Measurements from ENCODE around the gene SNX9. TPM values are rescaled to one million over a fixed set of nuclear protein-coding genes. Genes with fewer than 3 reads are reported as not detected.

Gene SNX9
- total and polyA plus RNA-seq, 2 of the 8 experiments (the other 6 are each of a cell fraction or from before 2014, with no cell fraction given), result 11.8 to 23.2 TPM

DNA sequence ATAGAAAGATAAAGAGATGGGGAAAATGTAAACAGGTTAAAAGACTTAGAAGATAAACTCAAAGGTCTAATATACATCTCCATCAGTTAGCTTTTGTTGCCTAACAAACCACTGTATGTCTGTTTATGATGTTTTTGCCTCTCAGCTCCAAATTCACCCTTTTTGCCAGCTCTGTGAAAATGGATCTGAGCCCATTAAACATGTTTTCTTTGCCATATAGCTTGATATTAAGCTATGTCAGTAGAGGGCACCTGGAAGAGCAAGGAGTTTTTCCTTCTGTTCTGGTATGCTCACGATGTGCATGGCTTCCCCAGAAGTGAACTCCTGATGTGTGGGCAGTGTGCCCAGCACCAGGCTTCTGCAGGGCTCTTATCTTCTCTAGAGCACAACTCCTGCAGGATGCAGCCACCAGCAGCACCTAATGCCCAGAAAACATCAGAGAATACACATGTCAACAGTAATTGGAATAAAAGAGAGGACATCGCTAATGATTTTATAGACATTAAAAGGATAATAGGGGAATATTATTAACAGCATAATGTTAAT is 14.6 kb upstream of the SNX9 start:
- POLR2A ChIA-PET (ENCODE audit: partially characterized antibody), result interaction anchor here (1.6 kb wide), 1 partner anchor 21 kb away, joined by 5 read pairs; no protein-coding TSS in a partner anchor
- H3K9me3 ChIP-seq (ENCODE audit: insufficient read depth in 2 of 2, low read depth in 1 of 2, low read length in 1 of 2), result no peaks in the 10 kb centered on the region; a peak in 1 of 4 replicates
- H3K23me2 ChIP-seq (ENCODE audit: low read depth, low read length), result no peaks in the 10 kb centered on the region
- CTCF ChIA-PET (ENCODE audit: partially characterized antibody), result interaction anchor here (1.0 to 2.7 kb wide), 4 partner anchors 25 to 118 kb away, joined by 3 to 10 read pairs (median 3); no protein-coding TSS in a partner anchor
- H2BK5ac ChIP-seq (ENCODE audit: low read depth, low read length), result no peak overlapping the region
- no peak overlapping the region for H2BK20ac ChIP-seq (ENCODE audit: low read length)
- H3K9ac ChIP-seq (replicated peaks in 1 of 4; ENCODE audit: extremely low read depth in 1 of 4, low read depth in 3 of 4, low read length in 3 of 4), result no peak overlapping the region
- H2BK15ac ChIP-seq (ENCODE audit: low read length), result no peak overlapping the region
- H2AFZ ChIP-seq (ENCODE audit: low read length), result no peak overlapping the region
- H3K56ac ChIP-seq (replicated peaks; ENCODE audit: insufficient read length, low read depth, low read length), result no peak overlapping the region
- H3K4me2 ChIP-seq (ENCODE audit: insufficient read depth in 1 of 2, low read depth in 2 of 2, low read length in 2 of 2), result no peak overlapping the region
- no peaks in the 10 kb centered on the region for H4K20me1 ChIP-seq (replicated peaks in 1 of 2; ENCODE audit: control insufficient read depth in 1 of 2, insufficient read depth in 2 of 2, low read length in 2 of 2)
- FAIRE-seq, result no peak
- H3K36me3 ChIP-seq (ENCODE audit: control insufficient read depth in 2 of 4, insufficient read depth in 4 of 4, low read length in 3 of 4), result no peaks in the 10 kb centered on the region
- H3K4ac ChIP-seq (replicated peaks; ENCODE audit: insufficient read length, low read depth, low read length), result no peak overlapping the region
- H3K4me1 ChIP-seq (replicated peaks in 1 of 4; ENCODE audit: control insufficient read depth in 3 of 4, insufficient read depth in 4 of 4, low read length in 3 of 4), result no peaks in the 10 kb centered on the region
- no peak overlapping the region for H3K27ac ChIP-seq (ENCODE audit: low read depth, low read length)
- H3K4me3 ChIP-seq (ENCODE audit: extremely low read depth in 1 of 4, insufficient read depth in 2 of 4, low read depth in 3 of 4, low read length in 4 of 4), result no peak overlapping the region
- no peak overlapping the region for H3K23ac ChIP-seq (ENCODE audit: insufficient read length)
- H3K79me2 ChIP-seq (ENCODE audit: control insufficient read depth in 1 of 2, insufficient read depth in 2 of 2, low read length in 2 of 2), result no peaks in the 10 kb centered on the region
- no peaks in the 10 kb centered on the region for H3K79me1 ChIP-seq (ENCODE audit: low read depth, low read length)
- H4K8ac ChIP-seq (ENCODE audit: extremely low read depth, insufficient read depth, low read length), result no peak overlapping the region
- H3K18ac ChIP-seq (ENCODE audit: extremely low read depth, low read length), result no peak overlapping the region
- no peak overlapping the region for H4K91ac ChIP-seq (replicated peaks; ENCODE audit: insufficient read length, low read length)
- no peak overlapping the region for H2BK120ac ChIP-seq (replicated peaks; ENCODE audit: low read depth, low read length)
- no peak overlapping the region for H2AK5ac ChIP-seq (ENCODE audit: low read depth, low read length)
- no peak for DNase-seq (ENCODE audit: low read depth in 1 of 2, low spot score in 2 of 2)
- H3K14ac ChIP-seq (ENCODE audit: insufficient read length), result no peak overlapping the region
- no peak overlapping the region for H4K5ac ChIP-seq (ENCODE audit: insufficient read length, low read depth, low read length)
- WGBS, 2 experiments (ENCODE audit: extremely low coverage in 1 of 2, insufficient coverage in 1 of 2, insufficient read length in 1 of 2, insufficient replicate concordance in 2 of 2, low coverage in 1 of 2, low lambda C conversion rate in 2 of 2, missing lambda C conversion rate in 1 of 2), result 100% methylated on average over 2 of the region's 2 CpGs; no CpG with 5 or more reads in 1 of the 2 experiments
- H3K27me3 ChIP-seq (replicated peaks in 1 of 4; ENCODE audit: control insufficient read depth in 3 of 4, extremely low read depth in 1 of 4, insufficient read depth in 3 of 4, low read length in 3 of 4), result no peaks in the 10 kb centered on the region
- no peak overlapping the region for H2BK12ac ChIP-seq (ENCODE audit: low read depth, low read length)
- no peak for TF ChIP-seq CEBPB (IDR thresholded peaks at IDR 0.05; ENCODE audit: low read depth, low read length)
- TF ChIP-seq SP2 (IDR thresholded peaks at IDR 0.05; ENCODE audit: low read length), result no peak
- TF ChIP-seq NANOG (IDR thresholded peaks at IDR 0.05; ENCODE audit: insufficient read depth, low read depth, low read length, poor library complexity, severe bottlenecking), result no peak

Measured in H1 (cell line).